Colonic mucosa (tissue), 4 donors: Measurements from ENCODE around the gene SPOUT1. TPM values are rescaled to one million over a fixed set of nuclear protein-coding genes. Genes with fewer than 3 reads are reported as not detected.
A peak's percentile ranks its signal among the peaks of the same experiment; 100 is the strongest.

Experiments used
- DNase-seq: peaks from one replicate; pipeline ENCODE4 v3.0.0-alpha.2; 2020
- H3K27ac ChIP-seq: fragments of 200-600 bp; one replicate; pipeline ENCODE4 v1.8.0; 2021
- H3K27me3 ChIP-seq: fragments of 200-600 bp; one replicate; pipeline ENCODE4 v1.8.0; 2021
- H3K36me3 ChIP-seq: fragments of 200-600 bp; one replicate; pipeline ENCODE4 v1.8.0; 2021
- H3K4me1 ChIP-seq: fragments of 200-600 bp; one replicate; pipeline ENCODE4 v1.8.0; 2021; ENCODE audit warnings: mild to moderate bottlenecking
- H3K4me3 ChIP-seq: fragments of 200-600 bp; one replicate; pipeline ENCODE4 v1.8.0; 2021
- H3K9ac ChIP-seq, 2 donors: one replicate each; pipeline ENCODE4 v1.7.0; 2013; ENCODE audit warnings: control low read depth in 2 of 2, low read depth in 2 of 2, low read length in 2 of 2
- H3K9me3 ChIP-seq: fragments of 200-600 bp; one replicate; pipeline ENCODE4 v1.8.0; 2021
- CTCF ChIP-seq: fragments of 200-600 bp; IDR thresholded peaks from one replicate; pipeline ENCODE4 v1.8.0; 2022; ENCODE audit warnings: antibody characterized with exemption, mild to moderate bottlenecking
- intact Hi-C: fragments of 100-400 bp; cut with DNase I; formaldehyde crosslinking; loops from one replicate; pipeline ENCODE4 v1.14.1; 2022
- total RNA-seq, 2 donors: library from RNA; stranded (reverse); fragmentation: NEBNext Ultra II Directional in 1 of 2; extraction: Animal tissue kit (Norgen Biotek cat#: 25700) in 1 of 2; gene quantifications; one replicate each; pipeline ENCODE4 v1.2.1, GENCODE V29; 2021
- donor health status: healthy.
- donor health status: DM: no; HTN: no; CAD: no.
- donor health status: DM: no; HTN: no; CAD: no.

Gene SPOUT1
- total RNA-seq, 2 donors from 2014 or later, result 25.1 to 66.6 TPM

DNA sequence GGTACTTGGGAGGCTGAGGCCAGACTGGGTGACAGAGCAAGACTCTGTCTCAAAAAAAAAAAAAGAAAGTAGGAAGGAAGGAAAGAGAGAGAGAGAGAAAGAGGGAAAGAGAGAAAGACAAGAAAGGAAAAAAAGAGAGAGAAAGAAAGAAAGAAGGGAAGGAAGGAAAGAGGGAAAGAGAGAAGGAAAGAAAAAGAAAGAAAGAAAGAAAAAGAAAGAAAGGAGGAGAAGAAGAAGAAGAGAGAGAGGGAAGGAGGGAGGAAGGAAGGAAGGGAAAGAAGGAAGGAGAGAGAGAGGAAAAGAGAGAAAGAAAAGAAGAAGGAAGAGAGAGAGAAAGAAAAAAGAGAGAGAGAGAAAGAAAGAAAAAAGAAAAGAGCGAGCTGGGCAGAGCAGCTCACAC lies 54.8 kb downstream of the SPOUT1 start:
- Histone ChIP-seq H3K4me1 (peaks cover 10% of the 10 kb centered on the region), H3K27ac (no peak overlapping the region), H3K36me3 (no peaks in the 10 kb centered on the region), H3K4me3 (no peak overlapping the region), H3K9me3 (no peaks in the 10 kb centered on the region), H3K9ac (no peak overlapping the region), H3K27me3 (no peaks in the 10 kb centered on the region)
- intact Hi-C loops, result no loop called here
- DNase-seq, result no peak
- TF ChIP-seq CTCF, result no peak

GRCh38 chr9:128773049-128773448 lies 56.5 kb downstream of the SPOUT1 start:
- peaks cover 10% of the 10 kb centered on the region for H3K4me1 ChIP-seq

GRCh38 chr9:128771745-128772519 lies 57.7 kb downstream of the SPOUT1 start, which contains the start of gene ZER1:
ZER1 (minus strand) TSS chr9:128771927; CDS start chr9:128755565, 16,362 bp downstream.
- intact Hi-C loops, result no loop called here
- TF ChIP-seq CTCF, result no peak
- peak; percentile 93 for DNase-seq
- Histone ChIP-seq H3K36me3 (no peaks in the 10 kb centered on the region), H3K27me3 (no peaks in the 10 kb centered on the region), H3K9ac (peak within 1 kb of the TSS; percentile 99), H3K4me1 (peaks cover 10% of the 10 kb centered on the region), H3K27ac (peak within 1 kb of the TSS; percentile 92), H3K4me3 (peak within 1 kb of the TSS; percentile 91), H3K9me3 (no peaks in the 10 kb centered on the region)

More at GRCh38 chr9:128773049-128773448, 56.5 kb downstream of the SPOUT1 start:
- Histone ChIP-seq H3K27me3 (no peaks in the 10 kb centered on the region), H3K36me3 (no peaks in the 10 kb centered on the region), H3K4me3 (no peak overlapping the region), H3K9ac (no peak overlapping the region), H3K27ac (no peak overlapping the region), H3K9me3 (no peaks in the 10 kb centered on the region)
- TF ChIP-seq CTCF, result no peak
- DNase-seq, result no peak
- intact Hi-C loops, result no loop called here

GRCh38 chr9:128771094-128771721 lies 58.4 kb downstream of the SPOUT1 start:
- no peaks in the 10 kb centered on the region for H3K36me3 ChIP-seq
- peak overlapping the region; percentile 91 for H3K4me3 ChIP-seq
- no peak for TF ChIP-seq CTCF
- peak; percentile 44 for DNase-seq
- intact Hi-C loops, result no loop called here
- no peaks in the 10 kb centered on the region for H3K9me3 ChIP-seq
- H3K9ac ChIP-seq, result peak overlapping the region; percentile 99
- H3K4me1 ChIP-seq, result peaks cover 10% of the 10 kb centered on the region
- no peaks in the 10 kb centered on the region for H3K27me3 ChIP-seq
- peak overlapping the region; percentile 92 for H3K27ac ChIP-seq

DNA sequence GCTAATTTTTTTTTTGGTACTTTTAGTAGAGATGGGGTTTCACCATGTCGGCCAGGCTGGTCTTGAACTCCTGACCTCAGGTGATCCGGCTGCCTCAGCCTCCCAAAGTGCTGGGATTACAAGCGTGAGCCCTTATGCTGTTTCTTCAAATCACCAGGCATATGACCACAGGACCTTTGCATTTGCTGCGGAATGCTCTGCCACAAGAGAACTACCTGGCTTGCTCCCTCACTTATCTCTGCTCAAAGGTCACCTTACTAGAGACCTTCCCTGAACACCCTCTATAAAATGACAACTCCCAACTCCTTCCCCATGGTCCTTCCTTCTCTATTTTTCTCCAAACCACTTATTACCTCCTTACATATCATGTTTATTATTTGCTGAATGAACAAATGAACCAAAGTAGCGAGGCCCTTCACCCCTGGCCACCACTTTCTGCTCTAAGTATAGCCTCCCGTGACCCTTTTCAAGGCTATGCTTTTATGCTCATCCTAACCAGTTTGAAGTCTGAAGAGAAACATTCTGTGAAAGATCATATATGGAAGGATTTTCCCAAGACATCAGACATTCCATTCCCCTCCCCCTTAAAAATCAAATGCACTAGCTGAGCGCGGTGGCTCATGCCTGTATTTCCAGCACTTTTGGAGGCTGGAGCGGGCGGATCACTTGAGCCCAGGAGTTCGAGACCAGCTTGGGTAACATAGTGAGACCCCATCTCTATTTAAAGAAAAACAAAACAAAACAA lies 59.1 kb downstream of the SPOUT1 start:
- peak overlapping the region; percentile 91 for H3K4me3 ChIP-seq
- H3K9ac ChIP-seq, result peak overlapping the region; percentile 99
- no peaks in the 10 kb centered on the region for H3K27me3 ChIP-seq
- no peak for TF ChIP-seq CTCF
- peaks cover 10% of the 10 kb centered on the region for H3K4me1 ChIP-seq
- intact Hi-C loops, result no loop called here
- H3K27ac ChIP-seq, result peak overlapping the region; percentile 92
- DNase-seq, result no peak
- H3K9me3 ChIP-seq, result no peaks in the 10 kb centered on the region
- no peaks in the 10 kb centered on the region for H3K36me3 ChIP-seq

Other genes with a start within 250 kb of the SPOUT1 start
- gene DYNC2I2, start 172.9 kb downstream of the SPOUT1 start, total RNA-seq, result 100 to 1,000 TPM in 1 of 2 donors, 10 to 100 TPM in 1; 39.7 to 152 TPM
- 100 to 1,000 TPM; 222 to 348 TPM for gene SET, start 140.6 kb downstream of the SPOUT1 start, total RNA-seq
- gene PKN3, start 127.3 kb downstream of the SPOUT1 start, total RNA-seq, result 1 to 10 TPM; 2.8 to 7.5 TPM
- gene ZDHHC12, start 105.7 kb downstream of the SPOUT1 start, total RNA-seq, result 100 to 1,000 TPM in 1 of 2 donors, 10 to 100 TPM in 1; 69.9 to 129 TPM
- 10 to 100 TPM; 35.1 to 54.7 TPM for gene ZER1, start 57.9 kb downstream of the SPOUT1 start, total RNA-seq
- 10 to 100 TPM; 17.4 to 21.6 TPM for gene TBC1D13, start 42.5 kb downstream of the SPOUT1 start, total RNA-seq
- 10 to 100 TPM; 59.5 to 66.4 TPM for gene ENDOG, start 11.3 kb downstream of the SPOUT1 start, total RNA-seq
- 1 to 10 TPM; 2.0 to 5.1 TPM for gene KYAT1, start 52.2 kb upstream of the SPOUT1 start, total RNA-seq
- 10 to 100 TPM; 26.5 to 31.5 TPM for gene LRRC8A, start 52.3 kb upstream of the SPOUT1 start, total RNA-seq
- 1 to 10 TPM; 1.8 to 6.6 TPM for gene PHYHD1, start 91.2 kb upstream of the SPOUT1 start, total RNA-seq
- 10 to 100 TPM in 1 of 2 donors, 1 to 10 TPM in 1; 7.9 to 15.8 TPM for gene DOLK, start 117.8 kb upstream of the SPOUT1 start, total RNA-seq
- gene NUP188, start 117.9 kb upstream of the SPOUT1 start, total RNA-seq, result 10 to 100 TPM; 26.8 to 43.9 TPM
- 100 to 1,000 TPM; 109 to 110 TPM for gene SH3GLB2, start 198.5 kb upstream of the SPOUT1 start, total RNA-seq
- gene MIGA2, start 206.8 kb upstream of the SPOUT1 start, total RNA-seq, result 10 to 100 TPM; 47.4 to 74.8 TPM